Trophoblast cell (in vitro differentiated cells and primary cell): ENCODE data around the gene MTRFR.

Experiments
- DNase-seq, 2 donors: peaks; one replicate each; pipeline ENCODE4 v3.0.0-alpha.2; 2016
- H2AFZ ChIP-seq: 2 replicates; pipeline ENCODE4 v1.6.1; 2013; ENCODE audit warnings: low read length, moderate library complexity, mild to moderate bottlenecking; ENCODE audit not compliant: insufficient read depth, poor library complexity
- H2AK5ac ChIP-seq: 2 replicates; pipeline ENCODE4 v1.6.1; 2013; ENCODE audit warnings: mild to moderate bottlenecking, low read length
- H2BK120ac ChIP-seq: 2 replicates; pipeline ENCODE4 v1.6.1; 2013; ENCODE audit warnings: low read length, mild to moderate bottlenecking, moderate library complexity; ENCODE audit not compliant: insufficient read depth, poor library complexity
- H2BK12ac ChIP-seq: 2 replicates; pipeline ENCODE4 v1.6.1; 2013; ENCODE audit warnings: mild to moderate bottlenecking, low read length, moderate library complexity
- H2BK5ac ChIP-seq: 2 replicates; pipeline ENCODE4 v1.6.1; 2013; ENCODE audit warnings: low read length, low read depth, moderate library complexity, mild to moderate bottlenecking; ENCODE audit not compliant: poor library complexity
- H3K14ac ChIP-seq: 2 replicates; pipeline ENCODE4 v1.6.1; 2013; ENCODE audit warnings: mild to moderate bottlenecking, low read length
- H3K18ac ChIP-seq: 2 replicates; pipeline ENCODE4 v1.6.1; 2013; ENCODE audit warnings: mild to moderate bottlenecking, low read length
- H3K23ac ChIP-seq: 2 replicates; pipeline ENCODE4 v1.6.1; 2013; ENCODE audit warnings: low read length
- H3K27ac ChIP-seq: 2 replicates; pipeline ENCODE4 v1.5.1; 2013; ENCODE audit warnings: low read depth, mild to moderate bottlenecking, inconsistent platforms, low read length, moderate library complexity
- H3K27me3 ChIP-seq: 2 replicates; pipeline ENCODE4 v1.6.1; 2013; ENCODE audit warnings: inconsistent platforms, mild to moderate bottlenecking, low read length, moderate library complexity; ENCODE audit not compliant: insufficient read depth
- H3K36me3 ChIP-seq, 2 experiments: 1 replicate in 1 of 2; 2 replicates in 1 of 2; pipeline ENCODE4 v1.6.1; 2013; ENCODE audit warnings: low read length in 2 of 2, mild to moderate bottlenecking in 2 of 2, moderate library complexity in 1 of 2; ENCODE audit not compliant: insufficient read depth in 2 of 2, control insufficient read depth in 1 of 2
- H3K4ac ChIP-seq: 2 replicates; pipeline ENCODE4 v1.6.1; 2013; ENCODE audit warnings: low read depth, mild to moderate bottlenecking, low read length, moderate library complexity
- H3K4me1 ChIP-seq, 2 experiments: 1 replicate in 1 of 2; 2 replicates in 1 of 2; pipeline ENCODE4 v1.6.1; 2013; ENCODE audit warnings: low read length in 2 of 2, mild to moderate bottlenecking in 2 of 2, moderate library complexity in 1 of 2; ENCODE audit not compliant: insufficient read depth in 2 of 2, control insufficient read depth in 1 of 2
- H3K4me2 ChIP-seq: 2 replicates; pipeline ENCODE4 v1.6.1; 2013; ENCODE audit warnings: inconsistent platforms, mild to moderate bottlenecking, low read length, moderate library complexity
- H3K4me3 ChIP-seq: 2 replicates; pipeline ENCODE4 v1.5.1; 2013; ENCODE audit warnings: mild to moderate bottlenecking, low read depth, low read length, inconsistent platforms
- H3K79me1 ChIP-seq: one replicate; pipeline ENCODE4 v1.6.1; 2013; ENCODE audit warnings: low read length
- H3K79me2 ChIP-seq: 2 replicates; pipeline ENCODE4 v1.6.1; 2013; ENCODE audit warnings: low read length, mild to moderate bottlenecking; ENCODE audit not compliant: control insufficient read depth, insufficient read depth, poor library complexity
- H3K9ac ChIP-seq: 2 replicates; pipeline ENCODE4 v1.6.1; 2013; ENCODE audit warnings: mild to moderate bottlenecking, low read length
- H3K9me3 ChIP-seq: 2 replicates; pipeline ENCODE4 v1.6.1; 2013; ENCODE audit warnings: low read depth, mild to moderate bottlenecking, control low read depth, inconsistent platforms, low read length; ENCODE audit not compliant: insufficient read depth
- H4K12ac ChIP-seq: 2 replicates; pipeline ENCODE4 v1.6.1; 2013; ENCODE audit warnings: low read depth, mild to moderate bottlenecking, low read length, moderate library complexity
- H4K8ac ChIP-seq: 2 replicates; pipeline ENCODE4 v1.6.1; 2013; ENCODE audit warnings: low read depth, mild to moderate bottlenecking, low read length, moderate library complexity
- H4K91ac ChIP-seq: one replicate; pipeline ENCODE4 v1.6.1; 2013; ENCODE audit warnings: low read depth, mild to moderate bottlenecking, low read length, moderate library complexity
- WGBS: extraction: QIAGEN DNeasy Blood & Tissue Kit; methylation state at CpG from one replicate; pipeline ENCODE4 v1.1.7; 2013; ENCODE audit warnings: missing lambda C conversion rate; ENCODE audit not compliant: insufficient read length, insufficient coverage; ENCODE audit errors: extremely low coverage; 5-methylcytosine and 5-hydroxymethylcytosine counted together

MTRFR gene

DNA sequence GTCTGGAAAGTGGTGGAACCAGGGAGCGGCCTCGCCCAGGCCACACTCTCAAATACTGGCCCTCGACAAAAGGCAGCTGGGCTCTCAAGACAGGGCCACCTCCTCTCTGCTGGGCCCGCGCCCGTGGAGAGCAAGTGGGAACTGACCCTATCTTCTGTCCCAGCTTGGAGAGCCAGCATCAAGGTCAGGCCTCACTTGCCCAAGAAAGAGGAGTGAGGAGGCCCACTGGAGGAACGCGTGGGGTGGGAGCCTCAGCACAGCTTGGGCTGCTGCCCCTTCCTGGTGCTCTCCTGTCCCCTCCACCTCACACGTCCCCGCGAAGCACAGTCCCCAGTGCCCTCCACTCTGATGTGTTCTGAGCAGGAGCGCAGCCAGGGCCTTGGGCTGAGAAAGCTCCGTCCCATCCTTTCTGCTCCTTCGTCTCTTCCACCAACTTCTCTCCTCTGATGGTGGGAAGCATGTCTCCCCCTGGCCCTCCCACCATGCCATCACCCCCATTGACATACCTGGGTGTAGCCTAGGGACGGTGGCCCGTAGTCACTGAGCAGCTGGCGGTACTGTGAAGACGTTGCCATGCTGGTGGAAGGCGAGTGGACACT, 33.5 kb downstream of the MTRFR start:
- H3K4ac ChIP-seq, result no peak overlapping the region
- H3K9me3 ChIP-seq, result peaks cover 1% of the 10 kb centered on the region
- H2AFZ ChIP-seq, result no peak overlapping the region
- no CpG with 5 or more reads among the region's 19 CpGs for WGBS
- DNase-seq, result no peak
- no peak overlapping the region for H3K4me3 ChIP-seq
- H4K91ac ChIP-seq, result no peak overlapping the region
- H3K4me2 ChIP-seq, result no peak overlapping the region
- no peaks in the 10 kb centered on the region for H3K27me3 ChIP-seq
- no peak overlapping the region for H3K23ac ChIP-seq
- no peak overlapping the region for H4K12ac ChIP-seq
- peaks cover 0 to 6% of the 10 kb centered on the region in 2 experiments for H3K4me1 ChIP-seq
- H3K27ac ChIP-seq, result no peak overlapping the region
- H4K8ac ChIP-seq, result no peak overlapping the region
- no peak overlapping the region for H3K9ac ChIP-seq
- H3K14ac ChIP-seq, result no peak overlapping the region
- H3K79me2 ChIP-seq, result peaks cover 24% of the 10 kb centered on the region
- H3K18ac ChIP-seq, result no peak overlapping the region
- H2BK120ac ChIP-seq, result no peak overlapping the region
- no peak overlapping the region for H2BK12ac ChIP-seq
- H3K79me1 ChIP-seq, result peaks cover 19% of the 10 kb centered on the region
- no peak overlapping the region for H2AK5ac ChIP-seq
- H2BK5ac ChIP-seq, result no peak overlapping the region
- peaks cover 61 to 67% of the 10 kb centered on the region in 2 experiments for H3K36me3 ChIP-seq

GRCh38 chr12:123267335-123267920, 34.2 kb downstream of the MTRFR start:
- Histone ChIP-seq H4K8ac (no peak overlapping the region), H2AK5ac (no peak overlapping the region), H3K4me1 (peaks cover 2 to 8% of the 10 kb centered on the region in 2 experiments), H3K79me1 (peaks cover 22% of the 10 kb centered on the region), H3K4me2 (no peak overlapping the region), H3K9ac (no peak overlapping the region), H3K79me2 (peaks cover 24% of the 10 kb centered on the region), H2BK12ac (no peak overlapping the region), H3K9me3 (peaks cover 1% of the 10 kb centered on the region), H3K4me3 (no peak overlapping the region), H3K23ac (no peak overlapping the region), H2BK120ac (no peak overlapping the region), H3K18ac (no peak overlapping the region), H3K27ac (no peak overlapping the region), H2BK5ac (no peak overlapping the region), H3K36me3 (peaks cover 57 to 61% of the 10 kb centered on the region in 2 experiments), H4K91ac (no peak overlapping the region), H3K27me3 (no peaks in the 10 kb centered on the region), H3K4ac (peak overlapping the region; percentile 61), H2AFZ (no peak overlapping the region), H3K14ac (no peak overlapping the region), H4K12ac (no peak overlapping the region)
- no peak for DNase-seq
- WGBS, result no CpG with 5 or more reads among the region's 7 CpGs

- Histone ChIP-seq H3K27ac (no peak overlapping the region), H2BK120ac (no peak overlapping the region), H2BK5ac (no peak overlapping the region), H4K12ac (no peak overlapping the region), H2BK12ac (no peak overlapping the region), H3K36me3 (peaks cover 51 to 55% of the 10 kb centered on the region in 2 experiments), H3K4me1 (peaks cover 2 to 8% of the 10 kb centered on the region in 2 experiments), H2AFZ (no peak overlapping the region), H3K79me1 (peaks cover 22% of the 10 kb centered on the region), H3K4me2 (no peak overlapping the region), H3K4me3 (no peak overlapping the region), H3K9ac (no peak overlapping the region), H3K14ac (peak overlapping the region; percentile 3), H4K91ac (no peak overlapping the region), H3K23ac (no peak overlapping the region), H3K4ac (peak overlapping the region; percentile 61), H2AK5ac (no peak overlapping the region), H3K79me2 (peaks cover 24% of the 10 kb centered on the region), H4K8ac (no peak overlapping the region), H3K27me3 (no peaks in the 10 kb centered on the region), H3K18ac (peak overlapping the region; percentile 6), H3K9me3 (peaks cover 1% of the 10 kb centered on the region)
- no peak for DNase-seq
- no CpG with 5 or more reads among the region's 36 CpGs for WGBS
These were observed 35.0 kb downstream of the MTRFR start for GRCh38 chr12:123267991-123268843.

GRCh38 chr12:123268850-123269249, 35.6 kb downstream of the MTRFR start:
- Histone ChIP-seq H3K27ac (peak overlapping the region; percentile 38), H2BK5ac (peak overlapping the region; percentile 0), H3K9me3 (peaks cover 1% of the 10 kb centered on the region), H3K18ac (peak overlapping the region; percentile 6), H3K27me3 (no peaks in the 10 kb centered on the region), H2AFZ (no peak overlapping the region), H3K79me2 (peaks cover 24% of the 10 kb centered on the region), H4K8ac (peak overlapping the region; percentile 1), H2BK120ac (no peak overlapping the region), H3K79me1 (peaks cover 22% of the 10 kb centered on the region), H3K36me3 (peaks cover 44 to 49% of the 10 kb centered on the region in 2 experiments), H2BK12ac (peak overlapping the region; percentile 15), H3K4me1 (peaks cover 2 to 8% of the 10 kb centered on the region in 2 experiments), H2AK5ac (peak overlapping the region; percentile 2), H4K12ac (peak overlapping the region; percentile 20), H3K9ac (no peak overlapping the region), H3K4ac (peak overlapping the region; percentile 54), H3K4me2 (peak overlapping the region; percentile 39), H3K14ac (peak overlapping the region; percentile 3), H3K23ac (no peak overlapping the region), H3K4me3 (no peak overlapping the region), H4K91ac (peak overlapping the region; percentile 11)
- WGBS, result no CpG with 5 or more reads among the region's 13 CpGs
- no peak for DNase-seq
